ENCODE data around the gene PAK5.

PAK5 gene

DNA sequence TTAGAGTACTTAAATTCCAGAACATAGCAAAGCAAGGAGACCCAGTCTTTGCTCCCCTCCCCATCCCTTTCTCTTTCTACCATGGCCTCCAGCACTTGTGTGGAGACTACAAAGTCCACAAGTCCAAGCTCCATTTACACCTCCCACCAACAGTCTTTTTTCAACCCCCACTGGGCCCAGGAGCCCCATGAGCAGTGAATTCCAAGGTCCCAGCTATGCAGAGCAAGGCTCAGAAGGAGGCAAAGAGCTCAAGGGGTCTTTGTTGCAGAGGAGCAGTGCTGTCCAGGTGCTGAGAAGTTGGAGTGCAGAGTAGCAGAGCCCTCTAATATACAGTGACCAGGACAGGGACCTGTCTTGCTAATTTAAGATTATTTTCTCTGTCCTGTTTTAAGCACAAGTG lies 9.0 kb downstream of the PAK5 start:
- Mint-ChIP-seq H3K4me1 (ENCODE audit: low read depth in 2 of 2) (no peaks in the 10 kb centered on the region), H3K36me3 (ENCODE audit: insufficient read depth) (no peaks in the 10 kb centered on the region), H3K27me3 (no peaks in the 10 kb centered on the region), H3K27ac (no peak overlapping the region), H3K4me3 (no peak overlapping the region), H3K9me3 (peaks cover 0 to 4% of the 10 kb centered on the region in 2 donors)
- DNase-seq = no peak
- ATAC-seq (replicated peaks) = no peak

DNA sequence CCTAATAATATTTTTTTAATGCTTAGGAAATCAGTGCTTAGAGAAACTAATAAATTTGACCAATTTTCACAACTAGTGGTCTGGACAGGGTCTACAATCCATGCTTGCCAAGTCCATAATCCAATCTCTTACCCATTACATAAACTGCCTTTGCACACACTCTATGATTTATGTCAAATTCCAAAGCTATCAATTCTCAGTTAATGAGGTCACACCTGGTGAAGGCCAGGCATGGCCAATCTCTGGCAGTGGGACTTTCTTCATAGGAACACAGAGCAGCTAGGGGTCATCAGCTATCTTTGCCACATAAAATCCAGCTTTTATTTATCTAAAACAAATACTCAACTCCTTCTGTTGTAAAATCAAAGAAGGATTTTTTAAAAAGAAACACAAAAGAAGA lies 21.2 kb downstream of the PAK5 start:
- no peak overlapping the region for H3K4me3 Mint-ChIP-seq
- no peak for DNase-seq
- no peaks in the 10 kb centered on the region for H3K27me3 Mint-ChIP-seq
- no peak overlapping the region for H3K27ac Mint-ChIP-seq
- H3K4me1 Mint-ChIP-seq (ENCODE audit: low read depth in 2 of 2) = no peaks in the 10 kb centered on the region
- H3K9me3 Mint-ChIP-seq = peaks cover 4 to 15% of the 10 kb centered on the region in 2 donors
- no peaks in the 10 kb centered on the region for H3K36me3 Mint-ChIP-seq (ENCODE audit: insufficient read depth)
- ATAC-seq (replicated peaks) = no peak

- DNase-seq = no peak
- H3K27me3 Mint-ChIP-seq = no peaks in the 10 kb centered on the region
These were observed 23.2 kb downstream of the PAK5 start for GRCh38 chr20:9815632-9816031.

GRCh38 chr20:9810738-9811137 lies 28.1 kb downstream of the PAK5 start:
- ATAC-seq (replicated peaks) (no peak), DNase-seq (no peak)
- Mint-ChIP-seq H3K4me3 (no peak overlapping the region), H3K27me3 (no peaks in the 10 kb centered on the region), H3K9me3 (peaks cover 3 to 7% of the 10 kb centered on the region in 2 donors), H3K4me1 (ENCODE audit: low read depth in 2 of 2) (no peaks in the 10 kb centered on the region), H3K36me3 (ENCODE audit: insufficient read depth) (no peaks in the 10 kb centered on the region), H3K27ac (no peak overlapping the region)

More at GRCh38 chr20:9815632-9816031, 23.2 kb downstream of the PAK5 start:
- Mint-ChIP-seq H3K9me3 (peaks cover 0 to 7% of the 10 kb centered on the region in 2 donors), H3K4me3 (no peak overlapping the region), H3K4me1 (ENCODE audit: low read depth in 2 of 2) (no peaks in the 10 kb centered on the region), H3K27ac (no peak overlapping the region), H3K36me3 (ENCODE audit: insufficient read depth) (no peaks in the 10 kb centered on the region)
- no peak for ATAC-seq (replicated peaks)

- H3K27ac Mint-ChIP-seq = no peak overlapping the region
- H3K27me3 Mint-ChIP-seq = no peaks in the 10 kb centered on the region
- H3K9me3 Mint-ChIP-seq = peaks cover 0 to 5% of the 10 kb centered on the region in 2 donors
- ATAC-seq (replicated peaks) (no peak), DNase-seq (no peak)
- no peaks in the 10 kb centered on the region for H3K36me3 Mint-ChIP-seq (ENCODE audit: insufficient read depth)
- H3K4me3 Mint-ChIP-seq = no peak overlapping the region
- no peaks in the 10 kb centered on the region for H3K4me1 Mint-ChIP-seq (ENCODE audit: low read depth in 2 of 2)
These were observed 29.6 kb downstream of the PAK5 start for GRCh38 chr20:9809271-9809670.

GRCh38 chr20:9808166-9808565 lies 30.7 kb downstream of the PAK5 start:
- Mint-ChIP-seq H3K4me1 (ENCODE audit: low read depth in 2 of 2) (no peaks in the 10 kb centered on the region), H3K9me3 (peaks cover 0 to 5% of the 10 kb centered on the region in 2 donors), H3K27me3 (no peaks in the 10 kb centered on the region), H3K36me3 (ENCODE audit: insufficient read depth) (no peaks in the 10 kb centered on the region), H3K27ac (no peak overlapping the region), H3K4me3 (no peak overlapping the region)
- ATAC-seq (replicated peaks) (no peak), DNase-seq (no peak)

GRCh38 chr20:9807136-9807535 lies 31.7 kb downstream of the PAK5 start:
- Mint-ChIP-seq H3K9me3 (peaks cover 5% of the 10 kb centered on the region in 2 donors), H3K4me3 (no peak overlapping the region), H3K27ac (no peak overlapping the region), H3K27me3 (no peaks in the 10 kb centered on the region), H3K4me1 (ENCODE audit: low read depth in 2 of 2) (no peaks in the 10 kb centered on the region), H3K36me3 (ENCODE audit: insufficient read depth) (no peaks in the 10 kb centered on the region)
- DNase-seq = no peak
- ATAC-seq (replicated peaks) = no peak

DNA sequence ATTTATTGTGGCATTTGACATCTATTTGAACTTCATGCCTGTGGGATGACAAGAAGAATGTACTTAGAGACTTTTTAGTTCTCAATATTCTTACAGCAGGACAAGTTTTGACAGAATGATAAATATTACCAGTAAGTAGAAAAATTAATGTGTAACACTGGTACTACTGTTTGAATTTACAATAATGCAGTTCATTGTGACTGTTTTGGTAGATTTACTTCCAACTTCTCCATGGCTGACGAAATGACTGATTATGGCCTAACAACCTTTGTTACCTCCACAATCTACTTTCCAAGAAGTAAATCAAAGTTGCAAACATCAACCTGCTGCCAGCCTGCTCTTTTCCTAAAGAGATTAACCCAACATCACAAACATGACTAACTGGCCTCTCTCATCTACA lies 38.5 kb downstream of the PAK5 start:
- H3K27ac Mint-ChIP-seq = no peak overlapping the region
- no peak for ATAC-seq (replicated peaks)
- H3K36me3 Mint-ChIP-seq (ENCODE audit: insufficient read depth) = no peaks in the 10 kb centered on the region

DNA sequence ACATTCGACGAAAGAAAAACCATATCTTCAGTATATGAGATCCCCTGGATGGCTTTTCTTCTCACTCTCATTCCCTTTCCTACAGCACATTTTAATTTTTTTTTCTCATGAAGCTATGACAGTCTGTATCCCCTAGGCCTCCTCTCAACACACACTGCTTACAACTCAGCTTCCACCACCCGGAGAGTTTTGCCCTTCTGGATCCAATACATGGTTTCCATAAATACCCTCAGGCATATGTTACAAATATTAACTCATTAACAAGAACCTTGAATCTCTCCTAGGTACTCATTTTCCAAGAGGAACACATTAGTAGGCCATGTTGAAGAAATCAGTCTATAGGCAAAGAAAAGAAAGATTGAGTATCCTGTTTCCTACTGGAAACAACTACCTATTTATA lies 44.0 kb downstream of the PAK5 start:
- Mint-ChIP-seq H3K27ac (no peak overlapping the region), H3K4me1 (ENCODE audit: low read depth in 2 of 2) (no peaks in the 10 kb centered on the region), H3K4me3 (no peak overlapping the region), H3K36me3 (ENCODE audit: insufficient read depth) (no peaks in the 10 kb centered on the region), H3K9me3 (peaks cover 11 to 32% of the 10 kb centered on the region in 2 donors), H3K27me3 (no peaks in the 10 kb centered on the region)
- DNase-seq = no peak
- no peak for ATAC-seq (replicated peaks)

More for the DNA sequence above, 38.5 kb downstream of the PAK5 start:
- DNase-seq = no peak
- Mint-ChIP-seq H3K27me3 (no peaks in the 10 kb centered on the region), H3K9me3 (peaks cover 9 to 26% of the 10 kb centered on the region in 2 donors), H3K4me1 (ENCODE audit: low read depth in 2 of 2) (no peaks in the 10 kb centered on the region), H3K4me3 (no peak overlapping the region)

- Mint-ChIP-seq H3K36me3 (ENCODE audit: insufficient read depth) (no peaks in the 10 kb centered on the region), H3K27ac (no peak overlapping the region), H3K27me3 (no peaks in the 10 kb centered on the region), H3K9me3 (peaks cover 9 to 25% of the 10 kb centered on the region in 2 donors), H3K4me1 (ENCODE audit: low read depth in 2 of 2) (no peaks in the 10 kb centered on the region), H3K4me3 (no peak overlapping the region)
- DNase-seq (no peak), ATAC-seq (replicated peaks) (no peak)
These were observed 46.2 kb downstream of the PAK5 start for GRCh38 chr20:9792674-9793073.

DNA sequence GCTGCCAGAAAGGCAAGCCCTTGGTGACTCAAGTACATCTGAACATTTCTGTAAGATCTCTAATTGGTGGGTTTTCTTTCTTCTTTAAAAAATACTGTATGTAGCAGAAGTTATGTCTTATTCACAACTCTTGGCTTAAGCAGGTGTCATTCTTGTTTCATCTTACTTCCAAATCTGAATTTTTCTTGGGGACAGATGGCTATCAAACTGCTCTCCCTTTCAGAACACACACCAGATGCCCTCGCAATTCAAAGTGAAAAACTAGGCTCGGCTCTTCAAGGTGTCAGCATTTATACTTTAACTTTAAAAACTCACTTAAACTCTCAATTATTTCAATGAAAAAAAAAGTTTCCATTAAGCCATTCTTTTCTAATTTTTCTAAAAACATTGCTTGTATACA lies 49.7 kb downstream of the PAK5 start:
- no peak for ATAC-seq (replicated peaks)
- Mint-ChIP-seq H3K4me1 (ENCODE audit: low read depth in 2 of 2) (no peaks in the 10 kb centered on the region), H3K27ac (no peak overlapping the region), H3K4me3 (no peak overlapping the region), H3K36me3 (ENCODE audit: insufficient read depth) (no peaks in the 10 kb centered on the region), H3K9me3 (peaks cover 4 to 16% of the 10 kb centered on the region in 2 donors), H3K27me3 (no peaks in the 10 kb centered on the region)
- no peak for DNase-seq

DNA sequence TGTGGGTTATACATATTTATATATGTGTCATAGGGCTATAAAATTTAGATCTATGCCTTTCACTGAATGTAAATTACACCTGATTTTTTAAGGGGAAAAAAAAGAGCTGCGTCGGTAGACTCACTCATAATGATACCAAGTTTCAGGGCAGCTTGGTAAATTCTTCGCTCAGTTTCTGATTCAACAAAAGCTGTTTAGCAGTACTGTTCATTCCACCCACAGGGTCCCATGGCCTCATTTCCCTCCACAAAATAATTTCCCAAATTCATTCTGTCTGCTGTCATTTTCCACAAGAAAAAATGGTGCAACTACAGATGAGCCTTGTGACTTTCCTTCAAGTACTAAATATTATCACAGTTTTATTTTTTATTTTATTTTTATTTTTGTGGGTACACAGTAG lies 63.7 kb downstream of the PAK5 start:
- Mint-ChIP-seq H3K27me3 (no peaks in the 10 kb centered on the region), H3K4me3 (no peak overlapping the region), H3K27ac (no peak overlapping the region), H3K4me1 (ENCODE audit: low read depth in 2 of 2) (no peaks in the 10 kb centered on the region), H3K36me3 (ENCODE audit: insufficient read depth) (no peaks in the 10 kb centered on the region), H3K9me3 (peaks cover 3% of the 10 kb centered on the region in 2 donors)
- DNase-seq (no peak), ATAC-seq (replicated peaks) (no peak)

DNA sequence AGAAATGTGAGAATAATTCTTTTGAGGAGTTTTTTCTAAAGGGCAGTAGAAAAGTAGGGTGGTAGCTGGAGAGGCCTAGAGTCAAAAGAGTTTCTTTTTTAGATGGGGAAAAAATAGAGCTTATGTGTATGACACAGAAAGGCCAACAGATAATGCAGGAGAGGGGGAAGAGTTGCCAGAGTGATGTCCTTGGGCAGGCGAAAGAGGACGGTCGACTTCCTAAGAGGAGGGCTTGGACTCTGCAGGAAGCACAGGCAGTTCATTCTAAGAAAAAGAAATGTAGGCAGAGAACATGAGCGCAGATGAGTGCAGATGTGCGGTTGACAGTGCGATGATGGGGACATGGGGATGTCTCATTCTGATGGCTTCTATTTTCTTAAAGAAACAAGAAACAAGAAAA lies 68.9 kb downstream of the PAK5 start:
- no peak for ATAC-seq (replicated peaks)
- no peaks in the 10 kb centered on the region for H3K27me3 Mint-ChIP-seq
- no peak overlapping the region for H3K4me3 Mint-ChIP-seq

DNA sequence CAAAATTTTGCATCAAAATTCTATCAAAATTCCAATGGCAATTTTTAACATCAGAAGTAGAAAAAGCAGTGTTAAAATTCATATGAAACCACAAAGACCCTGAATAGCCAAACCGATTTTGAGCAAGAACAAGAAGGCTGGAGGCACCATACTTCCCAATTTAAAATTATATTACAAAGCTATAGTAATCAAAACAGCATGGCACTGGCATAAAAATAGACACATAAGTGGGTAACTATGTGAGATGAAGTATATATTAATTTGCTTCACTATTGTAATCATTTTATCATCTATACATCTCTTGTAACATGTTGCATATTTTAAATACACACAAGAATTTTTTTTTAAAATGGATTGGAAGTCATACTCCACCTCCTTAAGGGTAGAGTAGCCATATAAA lies 77.4 kb downstream of the PAK5 start:
- ATAC-seq (replicated peaks) (no peak), DNase-seq (no peak)
- no peaks in the 10 kb centered on the region for H3K4me1 Mint-ChIP-seq (ENCODE audit: low read depth in 2 of 2)
- H3K36me3 Mint-ChIP-seq (ENCODE audit: insufficient read depth) = no peaks in the 10 kb centered on the region
- no peak overlapping the region for H3K4me3 Mint-ChIP-seq
- no peak overlapping the region for H3K27ac Mint-ChIP-seq
- no peaks in the 10 kb centered on the region for H3K9me3 Mint-ChIP-seq
- no peaks in the 10 kb centered on the region for H3K27me3 Mint-ChIP-seq

More for the DNA sequence above, 68.9 kb downstream of the PAK5 start:
- Mint-ChIP-seq H3K36me3 (ENCODE audit: insufficient read depth) (no peaks in the 10 kb centered on the region), H3K9me3 (peaks cover 6 to 11% of the 10 kb centered on the region in 2 donors), H3K27ac (no peak overlapping the region), H3K4me1 (ENCODE audit: low read depth in 2 of 2) (no peaks in the 10 kb centered on the region)
- no peak for DNase-seq

DNA sequence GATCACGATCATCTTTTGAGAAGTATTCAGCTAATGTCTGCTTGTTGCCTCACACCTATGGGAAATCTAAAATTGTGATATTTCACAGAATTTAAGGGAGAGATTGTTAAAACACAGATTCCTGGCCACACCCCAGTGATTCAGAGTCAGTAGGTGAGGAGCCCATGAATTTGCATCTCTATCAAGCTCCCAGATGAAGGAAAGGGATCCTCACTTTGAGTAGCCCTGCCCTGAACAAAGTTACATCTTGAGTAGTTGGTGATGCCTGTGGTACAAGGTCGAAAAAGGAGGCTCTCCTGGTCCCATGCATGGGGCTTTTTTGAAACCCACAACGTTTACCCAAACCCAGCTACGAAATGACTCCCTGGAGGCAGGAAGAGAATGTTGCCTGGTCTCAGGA lies 79.5 kb downstream of the PAK5 start:
- H3K36me3 Mint-ChIP-seq (ENCODE audit: insufficient read depth) = no peaks in the 10 kb centered on the region
- H3K27me3 Mint-ChIP-seq = no peaks in the 10 kb centered on the region
- DNase-seq (no peak), ATAC-seq (replicated peaks) (no peak)
- no peak overlapping the region for H3K27ac Mint-ChIP-seq
- H3K4me1 Mint-ChIP-seq (ENCODE audit: low read depth in 2 of 2) = no peaks in the 10 kb centered on the region
- H3K9me3 Mint-ChIP-seq = no peaks in the 10 kb centered on the region
- no peak overlapping the region for H3K4me3 Mint-ChIP-seq

Data from effector memory CD8-positive, alpha-beta T cell (primary cell).